ENCODE data around the gene GRIK5.
A peak's percentile ranks its signal among the peaks of the same experiment; 100 is the strongest.

GRIK5 gene

DNA sequence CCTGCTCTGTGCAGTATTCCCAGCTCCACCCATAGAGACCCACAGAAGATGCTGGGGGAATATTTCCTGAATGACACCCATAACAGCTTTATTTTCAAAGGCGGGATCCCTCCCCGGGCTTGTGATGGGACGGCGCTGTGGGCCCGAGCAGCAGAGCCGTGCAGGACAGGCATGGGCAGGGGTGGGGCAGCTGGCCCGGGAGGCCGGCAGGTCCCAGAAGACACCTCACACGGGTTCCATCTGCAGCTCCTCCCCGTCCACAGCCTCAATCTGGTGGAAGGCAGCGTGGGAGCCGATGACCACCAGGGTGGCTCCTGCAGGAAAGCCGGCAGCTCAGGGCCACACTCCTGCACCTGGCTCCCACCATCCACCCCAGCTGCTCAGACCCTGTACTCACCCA lies 113.4 kb downstream of the GRIK5 start:
- no peak for DNase-seq (ENCODE audit: low read depth)

DNA sequence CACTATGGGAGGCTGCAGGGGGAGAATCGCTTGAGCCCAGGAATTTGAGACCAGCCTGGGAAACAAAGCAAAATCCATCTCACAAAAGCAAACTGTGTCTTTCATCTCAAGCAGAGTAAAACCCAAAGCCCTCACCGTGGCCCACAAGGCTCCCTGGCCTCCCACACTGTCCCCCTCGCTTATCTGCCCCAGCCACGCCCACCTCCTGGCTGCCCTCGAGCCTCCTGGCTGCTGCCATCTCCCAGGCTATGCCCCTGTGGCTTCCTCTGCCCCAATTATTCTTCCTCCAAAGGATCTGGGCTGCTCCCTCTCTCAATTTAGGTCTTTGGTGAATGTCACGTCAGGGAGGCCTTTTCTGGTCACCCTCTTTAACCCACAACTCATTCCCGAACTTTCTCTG lies 114.5 kb downstream of the GRIK5 start:
- DNase-seq (ENCODE audit: low read depth): no peak

DNA sequence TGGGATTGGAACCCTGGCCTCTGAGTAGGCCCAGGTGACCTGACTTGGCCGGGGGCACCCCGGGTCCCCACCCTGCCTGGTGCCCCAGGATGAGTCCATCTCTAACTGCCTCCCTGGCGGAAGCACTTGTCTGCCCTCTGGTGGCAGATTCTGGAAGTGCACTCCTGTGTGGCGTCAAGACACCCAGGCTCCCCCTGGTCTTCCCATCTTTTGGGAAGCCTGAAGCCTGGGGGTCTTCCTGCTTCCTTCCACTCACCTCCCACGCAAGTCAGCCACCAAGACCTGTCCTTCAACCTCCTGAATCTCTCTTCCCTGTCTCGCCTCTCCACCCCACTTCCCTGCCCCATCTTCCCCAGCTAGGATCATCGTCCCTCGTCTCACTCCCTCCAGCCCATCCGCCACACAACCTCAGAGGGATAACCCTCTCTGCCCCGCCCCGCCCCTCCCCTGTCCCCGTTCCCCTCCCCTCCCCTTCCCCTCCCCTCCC lies 118.3 kb downstream of the GRIK5 start:
- peak; percentile 73 for DNase-seq (ENCODE audit: low read depth)

Measured in EH (cell line).